Stimulated activated CD4-positive, alpha-beta T cell treated with anti-CD3 and anti-CD28 coated beads, Interleukin-12 subunit alpha, Interleukin-12 subunit beta, amount 100 ng/mL, for 48 hours (primary cell): ENCODE data around the gene ACTR1A.

Source experiments
- DNase-seq, 3 donors: peaks; one replicate each; pipeline ENCODE4 v3.0.0-alpha.2; 2020; ENCODE audit warnings: low read depth in 2 of 3, low spot score in 1 of 3

ACTR1A gene

DNA sequence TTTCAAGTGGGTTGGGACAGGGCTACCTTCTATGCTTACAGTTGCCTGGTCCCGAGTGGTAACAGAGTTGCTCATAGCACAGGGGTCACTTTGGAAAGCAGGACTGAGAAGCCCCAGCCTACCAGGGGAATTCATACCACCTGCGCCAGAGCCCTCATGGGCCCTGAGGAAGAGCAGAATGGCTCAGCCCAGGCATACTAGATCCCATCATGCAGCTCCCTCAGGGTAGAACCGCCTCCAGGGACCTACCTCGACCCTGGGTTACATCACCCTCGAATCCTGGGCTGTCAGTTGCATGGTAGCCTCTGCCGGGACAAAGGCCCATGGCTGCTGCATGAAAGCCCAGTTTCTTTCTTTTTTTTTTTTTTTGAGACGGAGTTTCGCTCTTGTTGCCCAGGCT is 73.0 kb downstream of the ACTR1A start:
- DNase-seq: no peak
